T-helper 2 cell (primary cell): Measurements from ENCODE around the gene NOG.

Experiments used
- DNase-seq, 5 experiments: peaks; one replicate each; pipeline versions ENCODE4 v3.0.0 to v3.0.0-alpha.2; 2012 to 2022

Gene NOG

DNA sequence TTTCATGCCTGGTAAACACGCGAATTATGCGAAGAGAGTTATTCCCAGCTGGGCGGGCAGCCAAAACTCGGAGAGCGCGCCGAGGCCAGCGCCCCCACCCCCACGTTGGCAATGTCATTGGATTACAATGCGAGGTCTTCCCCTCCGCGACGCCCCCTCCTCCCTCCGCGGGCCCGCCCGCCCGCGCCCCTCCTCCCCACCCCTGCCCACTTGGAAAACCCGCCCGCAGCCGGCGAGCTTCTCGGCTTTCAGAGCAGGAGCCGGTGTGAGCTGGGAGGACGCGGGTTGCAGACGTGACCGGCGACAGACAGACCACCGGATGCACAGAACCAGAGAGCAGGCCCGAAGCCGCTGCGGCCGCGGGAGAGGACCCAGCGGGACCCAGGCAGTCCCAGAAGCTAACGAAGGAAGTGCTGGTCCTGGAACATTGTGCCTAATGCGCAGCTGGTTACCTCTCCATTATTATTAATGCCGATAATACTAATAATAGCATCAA lies 4.0 kb downstream of the NOG start:
- DNase-seq = no peak

GRCh38 chr17:56598466-56598865 lies 5.0 kb downstream of the NOG start:
- no peak for DNase-seq

DNA sequence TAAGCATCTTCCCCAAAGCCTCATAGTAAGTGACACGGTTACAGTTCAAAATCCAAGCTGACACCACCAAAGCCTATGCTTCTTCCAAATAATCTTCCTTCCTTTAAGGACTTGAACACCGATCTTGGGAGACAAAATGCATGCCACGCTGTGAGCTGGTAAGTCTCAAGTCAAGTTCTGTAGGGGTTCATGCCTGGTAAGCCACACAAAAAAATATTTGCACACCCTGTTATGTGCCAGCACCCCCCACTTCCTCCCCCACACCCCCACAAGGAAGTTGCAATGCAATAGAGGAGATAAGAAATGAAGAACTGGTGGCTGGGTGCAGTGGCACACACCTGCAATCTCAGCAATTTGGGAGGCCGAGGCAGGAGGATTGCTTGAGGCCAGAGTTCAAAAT lies 5.6 kb downstream of the NOG start:
- no peak for DNase-seq

DNA sequence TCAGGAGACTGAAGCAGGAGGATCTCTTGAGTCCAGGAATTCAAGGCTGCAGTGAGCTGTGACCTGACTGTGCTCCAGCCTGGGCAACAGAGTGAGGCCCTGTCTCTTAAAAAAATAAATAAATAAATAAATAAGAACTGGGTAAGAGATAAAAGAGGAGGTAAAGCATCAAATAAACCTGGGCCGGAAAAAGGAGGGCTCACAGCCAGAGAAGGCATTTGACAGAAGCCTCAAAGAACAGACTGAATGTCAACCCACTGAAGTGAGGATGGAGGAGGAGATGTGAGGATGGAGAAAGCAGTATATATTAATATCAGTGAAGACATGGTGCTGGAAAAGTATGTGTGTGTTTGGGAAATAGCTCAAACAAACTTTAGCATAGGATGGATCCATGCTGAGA lies 6.1 kb downstream of the NOG start:
- no peak for DNase-seq

GRCh38 chr17:56600256-56600655 lies 6.8 kb downstream of the NOG start:
- no peak for DNase-seq

DNA sequence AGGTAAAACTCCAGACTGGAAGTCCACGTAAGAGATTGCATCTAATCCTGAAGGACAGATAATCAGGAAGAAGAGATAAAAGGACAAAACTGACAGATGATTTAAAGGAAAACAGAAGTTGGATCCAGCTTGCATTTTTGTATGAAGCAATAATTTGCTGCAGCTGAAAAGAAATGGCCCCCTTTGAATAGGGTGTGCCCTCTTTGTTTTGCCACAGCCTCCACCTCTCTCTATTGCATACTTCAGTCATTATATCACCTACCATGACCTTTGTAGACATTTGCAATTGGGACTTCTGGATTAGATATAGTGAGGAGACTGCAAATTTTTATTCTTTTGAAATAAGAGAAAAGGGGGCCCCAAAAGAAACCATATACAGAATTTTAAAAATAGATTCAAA lies 8.1 kb downstream of the NOG start:
- DNase-seq = no peak

- no peak for DNase-seq
Measured at GRCh38 chr17:56602292-56603130, 9.0 kb downstream of the NOG start.

DNA sequence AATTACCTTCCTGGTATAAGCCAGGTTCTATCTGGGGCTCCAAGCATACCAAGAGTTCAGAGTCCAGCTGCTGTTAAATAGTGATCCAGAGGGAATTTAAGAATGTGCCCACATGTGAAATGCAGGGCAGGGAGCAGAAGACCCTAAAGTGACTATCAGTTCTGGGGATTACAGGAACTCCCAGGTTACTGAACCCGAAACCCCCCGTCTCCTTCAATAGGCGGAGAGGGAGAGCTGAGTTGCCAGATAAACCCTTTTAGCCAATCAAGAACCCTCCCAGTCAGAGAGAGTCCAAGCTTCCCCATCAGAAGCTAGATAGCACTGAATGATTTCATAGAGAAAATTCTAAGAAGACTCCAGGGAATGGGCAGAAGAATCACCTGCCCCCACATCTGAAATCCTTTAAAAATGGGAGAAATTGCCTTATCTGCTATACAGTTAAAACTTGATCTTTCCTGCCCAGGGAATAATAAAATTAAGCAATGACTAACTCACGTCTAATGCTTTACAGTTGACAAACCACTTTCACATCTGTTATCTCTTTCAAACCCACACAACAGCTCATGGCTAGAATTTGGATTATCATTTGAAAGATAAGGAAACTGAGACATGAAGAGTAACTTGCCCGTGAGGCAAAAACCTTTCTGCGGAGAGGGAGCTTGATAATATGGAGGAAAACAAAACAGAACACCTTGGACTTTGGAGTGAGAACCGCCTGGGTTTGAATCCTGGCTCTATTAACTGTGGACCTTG lies 10.2 kb downstream of the NOG start:
- DNase-seq = no peak

DNA sequence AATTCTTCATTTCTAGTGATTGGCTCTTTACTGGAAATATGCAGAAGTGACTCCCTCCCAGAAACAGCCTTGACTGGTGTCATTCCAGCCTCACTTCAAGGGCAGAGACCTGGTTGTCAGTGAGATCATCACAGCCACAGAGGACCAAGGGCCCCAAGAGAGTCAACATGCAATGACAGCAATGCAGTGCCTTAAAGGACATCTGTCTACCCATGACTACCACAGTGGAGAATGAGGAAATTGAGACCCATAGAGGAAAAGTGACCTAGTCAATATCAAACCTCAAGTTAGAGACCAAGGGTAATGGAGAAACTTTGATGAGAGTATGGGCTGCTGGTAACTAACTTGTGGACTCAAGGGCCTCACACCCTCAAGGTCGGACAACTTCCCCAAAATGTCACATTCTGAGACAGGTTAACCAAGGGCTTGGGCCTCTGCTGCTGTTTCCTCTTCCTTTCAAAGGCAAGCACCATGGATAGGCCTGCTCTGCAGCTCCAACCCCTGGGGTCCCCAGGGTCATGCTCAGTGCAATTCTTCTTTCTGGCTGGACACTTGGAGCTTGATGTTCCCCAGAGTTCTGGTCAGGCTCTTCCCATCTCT lies 11.3 kb downstream of the NOG start:
- DNase-seq = no peak

GRCh38 chr17:56608944-56609343 lies 15.4 kb downstream of the NOG start:
- DNase-seq = no peak

DNA sequence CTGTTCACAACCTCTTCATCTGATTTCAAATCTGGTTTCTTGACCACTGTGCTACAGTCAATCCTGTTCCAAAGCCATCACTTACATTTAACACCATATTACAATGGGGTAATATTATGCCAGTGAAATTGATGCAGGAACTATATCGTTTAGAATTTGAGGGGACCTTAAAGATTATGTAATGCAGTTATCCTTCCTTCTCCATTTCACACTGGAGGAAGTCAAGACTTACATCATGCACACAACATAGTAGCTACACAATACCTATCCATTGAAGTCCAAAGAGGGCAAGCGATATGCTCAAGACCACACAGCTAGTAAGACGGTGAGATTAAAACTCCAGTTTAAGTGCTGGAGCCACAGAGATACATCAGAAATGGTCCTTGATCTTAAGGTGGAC lies 16.8 kb downstream of the NOG start:
- DNase-seq = no peak

- no peak for DNase-seq
Measured at GRCh38 chr17:56613131-56613530, 19.6 kb downstream of the NOG start.

DNA sequence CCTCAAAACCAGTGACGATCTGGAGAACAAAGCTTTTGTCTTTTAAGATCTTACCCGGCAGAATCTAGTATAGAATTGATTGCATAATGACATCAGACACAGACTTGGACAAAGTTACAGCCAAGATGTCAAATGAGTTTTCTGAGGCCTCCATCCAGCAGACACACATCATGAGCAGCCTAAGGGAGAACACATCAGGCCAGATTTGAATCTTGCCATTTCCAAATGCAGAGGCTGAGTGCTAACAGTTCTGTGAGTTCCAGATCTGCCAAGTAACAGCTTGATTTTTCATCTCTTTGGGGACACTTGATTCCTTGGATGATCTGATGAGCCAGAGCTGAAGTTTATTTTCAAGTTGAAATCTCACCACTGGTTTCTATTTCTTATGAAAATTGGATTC lies 21.0 kb downstream of the NOG start:
- DNase-seq = no peak

DNA sequence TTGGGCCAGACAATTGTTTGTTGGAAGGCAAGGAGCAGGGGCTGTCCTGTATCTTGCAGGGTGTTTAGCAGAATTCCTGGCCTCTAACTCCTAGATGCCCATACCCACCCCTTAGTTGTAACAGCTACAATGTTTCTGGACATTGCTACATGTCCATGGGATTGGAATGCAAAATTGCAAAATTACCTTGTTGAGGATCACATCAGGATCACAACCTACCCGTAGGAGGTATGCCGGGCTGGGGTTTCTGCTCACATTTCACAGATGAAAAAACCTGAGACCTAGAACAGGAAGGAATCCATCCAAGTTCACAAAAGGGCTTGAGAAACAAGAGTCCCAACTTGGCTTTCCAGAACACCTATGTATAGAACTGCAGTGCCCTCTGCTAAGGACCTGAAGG lies 22.7 kb downstream of the NOG start:
- DNase-seq = no peak

GRCh38 chr17:56623383-56623782 lies 29.9 kb downstream of the NOG start:
- DNase-seq = no peak

- no peak for DNase-seq
Measured at GRCh38 chr17:56624309-56624708, 30.8 kb downstream of the NOG start.

- no peak for DNase-seq
Measured at GRCh38 chr17:56624912-56625311, 31.4 kb downstream of the NOG start.

GRCh38 chr17:56629531-56630075 lies 36.1 kb downstream of the NOG start:
- no peak for DNase-seq

DNA sequence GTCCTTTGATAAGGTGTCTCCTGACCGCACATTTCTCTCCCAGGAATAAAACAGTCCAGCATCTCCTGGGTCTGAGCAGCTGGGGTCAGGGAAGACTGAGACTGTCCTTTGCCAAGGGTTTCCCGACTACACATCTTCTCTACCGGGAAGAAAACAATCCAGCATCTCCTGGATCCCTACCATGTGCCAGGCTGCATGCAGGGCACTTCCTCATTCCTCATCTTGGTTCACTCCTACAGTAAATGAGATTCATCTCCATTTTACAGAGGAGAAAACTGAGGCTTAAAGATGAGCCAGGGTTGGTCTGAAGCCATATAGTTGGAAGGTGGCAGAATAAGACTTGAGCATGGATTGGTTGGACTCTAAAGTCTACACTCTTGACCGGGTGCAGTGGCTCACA lies 36.7 kb downstream of the NOG start:
- no peak for DNase-seq

DNA sequence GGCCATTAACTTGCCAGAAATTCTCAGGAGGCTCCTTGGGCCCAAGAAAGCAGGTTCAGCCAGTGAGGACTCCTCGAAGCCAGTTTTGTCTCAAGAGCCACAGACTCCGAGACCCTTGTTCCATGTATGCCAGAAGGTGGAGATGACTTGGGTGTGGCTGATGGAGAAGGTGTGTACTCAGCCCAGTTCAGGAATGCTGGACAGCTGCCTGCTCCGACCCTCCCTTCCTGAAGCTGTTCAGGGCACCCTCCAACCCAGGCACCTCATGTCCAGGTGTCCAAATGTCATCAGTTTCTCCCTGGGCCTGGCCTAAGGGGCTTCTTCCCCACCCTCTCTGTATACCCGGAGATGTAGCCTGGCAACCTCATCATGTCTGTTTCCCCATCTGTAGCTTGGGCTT lies 40.2 kb downstream of the NOG start:
- DNase-seq = no peak

DNA sequence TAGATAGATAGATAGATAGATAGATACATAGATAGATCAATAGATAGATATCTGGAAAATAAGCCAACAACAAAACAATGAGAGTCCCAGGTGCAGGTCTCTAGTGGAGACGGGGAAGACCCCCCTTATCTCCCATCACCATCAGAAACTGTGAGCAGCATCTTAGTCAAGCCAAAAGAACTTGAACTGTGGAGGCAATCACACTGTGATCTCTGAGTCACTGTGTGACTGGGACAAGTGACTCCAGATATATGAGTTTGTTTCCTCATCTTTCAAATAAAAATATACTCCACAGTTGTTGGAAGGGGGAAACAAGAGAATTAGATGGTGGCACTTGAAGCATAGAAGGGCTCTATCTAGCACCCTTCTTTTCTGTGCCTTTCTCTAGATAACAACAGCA lies 42.1 kb downstream of the NOG start:
- no peak for DNase-seq

DNA sequence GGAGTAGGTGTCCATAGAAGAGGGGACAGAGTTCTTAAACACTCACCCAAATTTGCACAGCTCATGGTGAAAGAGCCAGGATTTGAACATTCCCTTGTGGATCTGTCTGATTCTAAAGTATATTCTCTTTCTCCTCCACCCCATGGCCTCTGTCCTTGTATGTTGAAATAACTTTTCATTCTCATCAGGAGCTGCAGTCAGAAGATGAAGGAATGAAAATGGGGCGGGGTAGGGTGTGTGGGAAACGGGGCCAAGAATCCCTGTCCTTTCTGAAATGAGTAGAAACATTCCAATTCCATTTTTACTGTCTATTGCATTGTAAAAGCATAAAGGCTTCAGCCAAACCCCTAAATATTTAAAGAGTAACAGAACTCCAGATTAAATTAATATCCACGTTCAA lies 42.8 kb downstream of the NOG start:
- no peak for DNase-seq

DNA sequence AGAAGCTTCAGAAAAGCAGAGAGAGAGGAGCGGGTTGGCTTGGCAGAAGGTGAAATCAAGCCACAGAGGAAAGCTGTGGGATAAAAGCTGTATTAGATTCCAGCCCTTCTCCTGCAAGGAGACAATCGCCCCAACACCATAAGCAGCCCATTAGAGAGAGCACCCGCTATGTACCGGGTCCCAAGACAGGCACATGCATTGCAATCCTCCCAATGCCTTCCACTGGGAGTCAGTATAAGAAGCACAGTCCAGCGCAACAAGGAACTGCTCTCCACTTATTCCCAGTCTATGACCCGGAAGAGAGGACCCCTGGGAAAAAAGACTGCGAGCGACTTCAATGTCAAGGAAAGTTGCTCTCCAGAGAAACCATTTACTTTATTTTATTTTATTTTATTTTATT lies 43.8 kb downstream of the NOG start:
- no peak for DNase-seq
